HG03442 (cell line): ENCODE data around the gene APOBEC4.

ENCODE experiments used
- ATAC-seq: cut with Tn5 transposase; IDR thresholded peaks from one replicate; pipeline ENCODE4 v1.9.1; 2021; ENCODE audit warnings: mild to moderate bottlenecking, moderate library complexity; ENCODE audit not compliant: unreplicated experiment

The APOBEC4 gene

DNA sequence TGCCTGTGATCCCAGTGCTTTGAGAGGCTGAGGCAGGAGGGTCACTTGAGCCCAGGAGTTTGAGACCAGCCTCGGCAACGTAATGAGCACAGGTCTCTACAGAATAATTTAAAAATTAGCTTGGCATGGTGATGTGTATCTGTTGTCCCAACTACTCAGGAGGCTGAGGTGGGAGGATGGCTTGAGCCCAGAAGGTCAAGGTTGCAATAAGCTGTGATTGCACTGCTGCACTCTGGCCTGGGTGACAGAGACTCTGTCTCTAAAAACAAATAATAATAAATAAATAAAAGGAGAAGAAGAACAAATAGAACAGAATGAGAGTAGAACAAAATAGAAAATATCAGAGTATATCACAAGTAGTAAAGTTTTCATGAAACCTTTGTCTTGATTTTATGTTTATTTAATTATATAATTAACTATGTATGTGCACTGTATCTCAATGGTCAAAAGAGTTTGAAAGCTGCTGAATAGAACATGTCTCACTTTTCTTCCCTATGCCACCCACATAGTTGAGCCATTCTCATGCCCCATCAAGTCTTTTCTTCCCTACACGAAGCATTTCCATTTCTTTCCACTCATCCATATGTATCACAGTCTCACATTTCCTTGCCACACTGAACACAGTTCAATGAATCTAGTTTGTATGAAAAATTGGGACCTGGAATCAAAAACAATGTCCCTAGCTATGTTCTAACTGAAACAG lies 22.9 kb upstream of the APOBEC4 start:
- no peak for ATAC-seq

DNA sequence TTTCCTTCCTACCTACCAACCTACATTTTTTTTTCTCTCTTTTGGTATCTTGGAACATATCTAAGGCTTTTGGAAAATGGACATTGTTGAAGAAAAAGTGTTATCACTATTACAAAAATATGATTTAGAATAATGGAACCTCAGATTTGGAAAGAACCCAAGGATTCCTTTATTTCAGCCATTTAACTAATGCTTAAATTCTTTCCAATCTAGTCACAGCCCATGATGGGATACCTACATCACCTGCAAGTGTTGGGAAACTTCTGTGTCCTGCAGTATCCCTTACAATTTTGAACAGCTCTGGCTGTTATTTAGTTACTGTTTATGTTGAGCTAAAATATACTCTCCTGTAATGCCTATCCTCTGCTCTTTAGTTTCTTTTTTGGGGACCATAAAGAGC lies 22.3 kb upstream of the APOBEC4 start:
- no peak for ATAC-seq

DNA sequence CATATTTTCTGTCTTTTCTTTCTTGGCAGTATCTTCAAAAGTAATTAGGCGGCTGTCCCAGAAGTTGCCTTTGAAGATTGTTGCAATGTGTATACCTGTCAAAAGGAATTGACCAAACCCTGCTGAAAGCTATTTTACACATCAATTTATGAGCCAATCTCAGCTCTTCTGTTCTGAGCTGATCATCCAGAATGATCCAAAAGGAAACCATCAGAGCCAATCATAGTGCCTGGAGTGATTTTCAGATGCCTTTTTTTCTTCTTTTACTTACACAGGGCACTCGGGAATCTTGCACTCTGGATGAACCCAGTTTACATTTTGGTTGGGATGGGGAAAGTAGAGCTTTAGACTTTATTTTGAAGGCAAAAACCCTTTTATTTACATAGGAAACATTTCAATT lies 21.8 kb upstream of the APOBEC4 start:
- ATAC-seq = no peak

DNA sequence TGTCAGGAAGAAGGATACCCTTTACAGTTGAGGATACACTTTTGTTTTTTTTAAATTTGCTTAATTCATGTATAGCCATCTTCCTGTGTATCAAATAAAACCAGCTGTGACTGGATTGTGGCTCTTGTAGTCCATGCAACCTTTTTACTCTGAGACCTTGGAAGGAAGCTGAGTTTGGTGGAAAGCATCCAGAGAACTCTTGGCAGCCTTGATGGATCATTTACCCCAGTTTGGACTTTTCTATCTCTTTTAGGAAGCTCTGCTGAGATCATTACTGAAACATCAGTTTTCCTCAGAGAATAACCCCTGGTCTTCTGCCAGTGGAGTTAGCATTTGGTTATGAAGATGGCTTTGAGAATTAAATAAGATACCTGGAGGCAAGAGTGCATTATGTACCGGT lies 21.2 kb upstream of the APOBEC4 start:
- no peak for ATAC-seq

DNA sequence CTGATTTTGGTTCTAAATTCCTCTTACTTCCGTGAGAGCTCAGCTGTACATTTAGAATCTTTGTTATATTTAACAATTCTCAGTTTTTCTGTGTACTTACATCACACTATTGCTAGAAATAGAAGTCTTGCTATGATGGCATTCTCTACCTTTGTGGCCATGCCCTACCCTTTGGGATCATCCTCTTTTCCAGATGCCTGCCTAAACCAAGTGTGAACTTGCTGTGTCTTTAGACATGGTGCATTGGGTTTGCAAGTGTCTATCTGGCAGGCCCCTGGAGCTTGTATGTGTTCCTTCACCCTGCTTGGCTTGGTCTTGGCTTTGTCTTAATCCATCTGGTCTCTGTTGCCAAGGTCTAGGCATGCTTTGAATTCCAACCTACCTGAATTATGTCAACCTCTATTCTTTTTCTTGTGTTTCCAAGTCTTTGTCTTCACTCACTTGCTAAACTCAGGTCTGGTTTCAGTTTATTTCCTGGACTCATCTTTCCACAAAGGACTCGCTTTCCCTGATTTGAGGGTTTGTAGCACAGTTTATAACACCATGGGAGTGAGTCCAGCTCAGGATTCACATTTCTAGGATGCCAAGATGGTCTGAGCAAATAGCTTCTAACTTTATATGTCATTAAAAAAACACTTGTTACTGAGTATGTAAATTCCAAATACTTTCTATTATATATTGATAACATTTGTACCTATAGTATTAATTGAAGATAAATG lies 20.6 kb upstream of the APOBEC4 start:
- ATAC-seq = no peak

DNA sequence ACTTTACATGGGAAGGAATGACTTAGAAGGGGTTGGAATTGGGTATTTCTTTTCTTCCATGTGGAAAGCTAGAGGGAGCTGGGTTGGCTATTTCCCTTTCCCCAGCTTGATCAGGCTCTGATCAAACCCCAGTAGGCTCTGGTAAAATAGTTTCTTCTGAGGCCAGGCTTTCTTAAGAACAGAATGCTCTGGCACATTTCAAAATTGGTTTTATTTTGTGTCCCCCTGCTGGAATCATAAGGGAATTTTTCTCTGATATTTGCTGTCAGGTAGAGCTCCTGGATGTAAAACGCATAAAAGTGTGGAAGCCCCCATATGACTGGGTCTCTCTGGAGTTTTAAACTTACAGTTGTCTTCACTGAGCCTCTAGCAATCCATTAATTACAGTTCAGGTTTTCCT lies 17.1 kb upstream of the APOBEC4 start:
- ATAC-seq = no peak

DNA sequence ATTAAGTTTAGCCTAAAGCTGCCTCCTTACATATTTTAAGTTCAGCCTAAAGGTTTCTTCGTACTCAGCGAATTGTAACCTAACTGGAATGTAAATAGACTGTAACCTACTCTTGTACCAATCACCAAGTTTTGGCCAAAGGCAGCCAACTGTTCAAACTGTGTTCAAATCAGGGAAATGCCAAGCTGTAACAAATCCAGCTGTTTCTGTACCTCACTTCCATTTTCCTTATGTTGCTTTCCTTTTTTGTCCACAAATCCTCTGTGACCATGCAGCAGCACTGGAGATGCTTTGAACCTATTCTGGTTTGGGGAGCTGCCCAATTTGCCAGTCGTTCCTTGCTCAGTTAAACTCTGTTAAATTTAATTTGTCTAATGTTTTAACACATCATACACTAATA lies 3.2 kb upstream of the APOBEC4 start:
- no peak for ATAC-seq

DNA sequence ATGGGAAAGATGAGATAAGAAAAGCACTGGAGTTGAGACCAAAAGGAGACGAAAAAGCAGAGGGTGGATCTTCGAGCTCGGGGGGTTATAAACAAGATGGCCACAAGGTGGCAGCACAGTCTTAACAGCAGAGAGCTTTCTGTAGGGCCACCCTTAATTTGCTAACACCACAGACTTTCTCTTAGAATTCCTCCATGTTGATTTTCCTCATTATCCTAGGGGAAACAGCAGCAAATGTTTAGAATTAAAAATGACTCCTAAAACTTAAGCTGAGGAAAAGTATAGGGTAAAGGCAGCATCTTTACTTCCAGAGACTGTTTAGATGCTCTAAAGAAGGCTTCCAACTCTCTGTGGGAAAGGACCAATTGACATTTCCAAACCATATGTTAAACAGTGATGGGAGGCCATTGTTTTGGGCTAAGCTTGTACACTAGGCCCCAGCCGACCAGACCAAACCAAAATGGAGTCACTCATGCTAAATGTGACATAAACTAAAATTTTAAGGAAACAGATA lies 2.5 kb upstream of the APOBEC4 start:
- peak; percentile 52 for ATAC-seq

DNA sequence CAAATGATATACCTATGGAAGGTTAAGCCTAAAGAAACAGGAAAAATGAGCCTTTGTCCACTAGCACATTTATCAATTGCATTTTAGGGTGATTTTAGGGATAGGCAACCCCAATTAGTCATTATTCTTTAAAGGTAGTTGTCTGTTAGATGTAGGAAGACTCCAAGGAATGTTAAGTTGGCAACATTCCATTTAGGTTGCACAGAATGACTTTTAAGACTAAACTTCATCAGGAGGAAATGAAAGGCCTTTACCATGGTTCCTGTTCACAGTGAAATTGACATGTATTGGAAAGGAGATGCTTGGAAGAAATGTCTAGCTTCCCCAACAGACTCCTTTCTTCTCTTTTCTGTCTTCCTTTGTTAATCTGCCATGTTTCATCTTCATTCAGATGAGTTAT lies 1.6 kb upstream of the APOBEC4 start:
- no peak for ATAC-seq

DNA sequence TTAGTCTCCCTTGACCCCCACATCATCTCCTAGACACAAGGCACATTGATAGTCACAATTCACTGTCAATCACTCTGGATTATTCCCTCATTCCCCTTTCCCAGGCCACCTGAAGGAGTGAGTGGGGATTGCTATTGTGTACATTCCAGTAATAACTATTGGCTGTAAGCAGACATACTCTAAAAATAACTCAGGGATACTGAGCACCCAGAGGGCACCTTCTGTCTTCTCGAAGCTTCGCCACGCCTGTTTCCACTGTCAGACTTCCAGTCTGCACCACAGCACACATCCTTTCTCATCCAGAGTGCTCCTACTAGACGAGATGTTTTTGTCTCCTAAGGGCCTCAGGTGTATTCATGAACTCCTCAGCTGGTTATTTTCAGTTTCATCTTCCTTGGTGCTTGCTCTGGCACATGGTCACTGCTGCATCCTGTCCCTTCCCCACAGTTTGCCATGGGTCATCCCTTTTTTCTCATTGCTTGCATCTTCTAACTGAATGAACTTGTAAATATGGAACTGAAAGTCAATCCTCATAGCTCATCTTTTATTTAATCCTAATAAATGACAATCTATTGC lies 848 bp upstream of the APOBEC4 start:
- ATAC-seq = no peak

DNA sequence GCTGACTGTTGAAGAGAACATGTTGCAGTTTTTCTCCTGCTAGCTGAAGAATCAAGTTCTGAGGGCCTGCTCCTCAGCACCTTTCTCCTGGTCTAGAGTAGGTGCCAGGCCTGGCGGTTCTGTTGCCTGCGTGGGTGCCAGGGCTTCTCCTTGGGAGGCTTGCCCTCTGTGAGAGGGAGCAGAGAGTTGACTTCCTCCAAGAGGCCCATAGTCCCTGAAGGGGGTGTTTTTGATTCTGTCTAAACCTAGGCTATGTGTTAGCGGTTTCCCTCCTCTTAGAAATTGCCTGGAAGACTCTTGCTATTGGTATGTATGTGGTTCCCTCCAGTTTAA lies 312 bp upstream of the APOBEC4 start:
- ATAC-seq = no peak

DNA sequence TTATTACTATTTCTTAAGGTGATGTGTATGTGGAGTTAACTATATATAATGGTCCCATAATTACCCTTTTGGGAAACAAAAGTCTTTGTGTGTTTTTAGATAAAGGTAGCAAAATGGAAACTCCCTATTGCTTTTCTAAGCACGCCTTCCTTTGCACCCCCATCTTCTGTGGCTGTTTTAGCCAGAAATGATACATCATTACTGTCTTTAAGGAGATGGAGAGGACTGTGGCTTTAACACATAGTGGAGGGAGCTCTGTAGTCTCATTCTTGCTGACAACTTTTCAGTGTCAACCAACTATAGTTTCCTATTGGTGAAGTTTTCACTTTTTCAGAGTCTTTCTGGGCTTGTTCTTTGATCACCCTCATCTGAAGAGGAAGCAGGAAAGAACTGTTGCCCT lies 1.0 kb downstream of the APOBEC4 start:
- peak; percentile 51 for ATAC-seq

DNA sequence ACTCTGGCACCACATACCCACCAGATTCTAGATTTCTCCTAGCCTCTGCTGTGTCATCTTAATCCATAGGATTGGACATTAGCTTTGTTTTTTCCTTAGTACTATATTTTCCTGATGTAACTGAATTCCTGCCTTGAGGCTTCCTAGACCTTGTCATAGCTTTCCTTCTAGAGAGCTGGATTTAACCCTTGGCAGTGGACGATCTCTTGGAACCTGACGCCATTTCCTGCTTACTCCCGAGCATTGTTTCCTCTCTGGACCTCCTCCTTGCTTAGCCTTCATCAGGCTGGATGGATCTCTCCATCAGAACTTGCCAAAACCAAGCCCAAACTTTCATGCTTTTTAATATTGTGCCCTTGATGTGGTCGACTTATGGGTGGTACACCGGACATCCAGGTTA lies 1.5 kb downstream of the APOBEC4 start:
- ATAC-seq = no peak

DNA sequence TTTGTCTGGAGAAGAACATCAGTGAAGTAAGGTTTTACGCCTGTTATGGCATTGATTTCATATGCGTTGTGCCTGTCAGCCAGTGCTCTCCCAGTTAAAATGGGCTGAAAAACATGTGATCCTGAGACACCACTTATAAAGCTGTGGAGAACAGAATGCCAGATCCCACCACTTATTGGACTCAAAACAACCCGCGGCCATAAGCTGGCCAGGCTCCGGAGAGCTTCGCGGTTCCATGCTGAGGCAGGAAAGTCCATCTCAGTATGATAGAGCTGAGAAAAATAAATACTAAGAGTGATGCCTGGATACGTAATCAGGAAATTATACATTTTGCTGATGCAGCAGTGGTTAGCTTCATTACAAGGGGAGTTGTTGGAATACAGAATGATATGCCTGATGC lies 5.1 kb downstream of the APOBEC4 start:
- no peak for ATAC-seq

DNA sequence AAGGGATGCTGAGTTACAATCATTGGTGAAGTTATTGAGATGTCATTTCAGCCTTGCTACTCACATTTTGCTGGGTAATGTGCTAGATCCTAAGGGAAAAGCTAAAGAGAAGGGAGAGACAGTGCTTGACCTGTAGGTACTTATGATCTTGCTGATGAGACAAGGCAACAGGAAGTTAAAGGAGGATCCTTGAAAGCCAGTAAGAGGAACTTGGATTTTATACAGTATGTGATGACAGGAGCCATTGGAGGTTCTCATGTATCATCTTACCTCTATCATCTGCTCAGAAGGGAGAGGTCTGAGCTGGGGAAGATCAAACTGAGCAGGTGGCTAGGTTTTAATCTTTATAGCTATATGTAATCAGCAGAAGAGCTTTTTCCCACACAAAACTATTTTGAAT lies 6.3 kb downstream of the APOBEC4 start:
- no peak for ATAC-seq

DNA sequence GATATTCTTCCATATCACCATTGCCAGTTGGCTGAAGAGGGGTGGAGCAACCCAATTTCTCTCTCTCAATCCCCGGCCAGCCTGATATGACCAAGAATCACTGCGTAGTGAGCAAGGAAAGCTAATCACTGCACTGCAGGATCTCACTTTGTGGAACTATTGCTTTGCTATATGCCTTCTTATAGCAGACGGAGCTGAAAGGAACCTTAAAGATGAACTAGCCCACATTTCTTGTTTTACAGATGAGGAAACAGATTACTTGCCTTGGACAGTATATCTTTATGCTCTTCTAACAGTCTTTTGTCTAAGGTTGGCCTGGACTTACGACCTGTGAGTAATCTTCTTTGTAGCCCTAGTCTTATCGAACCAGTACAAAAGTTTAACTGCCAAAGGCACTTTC lies 7.6 kb downstream of the APOBEC4 start:
- no peak for ATAC-seq

DNA sequence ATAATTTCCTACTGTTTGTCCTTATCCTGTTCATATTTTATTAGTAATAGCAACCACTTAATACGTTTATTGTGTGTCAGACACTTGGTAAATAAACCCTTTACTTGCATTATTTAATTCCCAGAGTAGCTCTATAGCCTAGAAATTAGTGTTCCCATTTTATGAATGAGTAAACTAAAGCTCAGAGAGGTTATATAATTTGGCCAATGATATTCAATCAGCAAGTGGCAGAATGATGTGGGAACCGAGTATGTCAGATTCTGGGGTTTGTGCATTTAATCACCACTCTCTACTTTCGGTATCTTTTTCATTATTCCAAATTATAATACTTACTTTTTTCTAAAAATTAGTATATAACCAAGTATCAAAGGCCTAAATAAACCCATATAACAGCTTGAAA lies 10.9 kb downstream of the APOBEC4 start:
- ATAC-seq = no peak

DNA sequence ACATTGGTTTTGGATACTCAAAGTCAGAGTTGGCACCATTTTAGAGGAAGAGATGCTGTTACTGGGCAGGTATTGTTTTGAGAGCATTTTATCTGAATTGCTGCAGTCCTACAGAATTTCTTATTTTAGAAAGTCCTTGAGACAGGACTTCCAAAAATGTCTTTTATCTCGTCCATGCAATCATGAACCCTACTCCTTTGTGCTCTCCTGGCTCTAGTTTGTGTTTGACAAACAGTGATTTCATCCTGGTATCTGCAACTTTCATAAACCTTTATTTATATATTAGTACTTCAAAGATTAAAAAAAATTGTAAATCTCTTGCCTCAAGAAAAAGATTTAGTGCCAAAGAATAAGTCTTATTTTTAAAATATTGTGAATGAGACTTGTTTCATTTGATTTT lies 12.9 kb downstream of the APOBEC4 start:
- no peak for ATAC-seq

DNA sequence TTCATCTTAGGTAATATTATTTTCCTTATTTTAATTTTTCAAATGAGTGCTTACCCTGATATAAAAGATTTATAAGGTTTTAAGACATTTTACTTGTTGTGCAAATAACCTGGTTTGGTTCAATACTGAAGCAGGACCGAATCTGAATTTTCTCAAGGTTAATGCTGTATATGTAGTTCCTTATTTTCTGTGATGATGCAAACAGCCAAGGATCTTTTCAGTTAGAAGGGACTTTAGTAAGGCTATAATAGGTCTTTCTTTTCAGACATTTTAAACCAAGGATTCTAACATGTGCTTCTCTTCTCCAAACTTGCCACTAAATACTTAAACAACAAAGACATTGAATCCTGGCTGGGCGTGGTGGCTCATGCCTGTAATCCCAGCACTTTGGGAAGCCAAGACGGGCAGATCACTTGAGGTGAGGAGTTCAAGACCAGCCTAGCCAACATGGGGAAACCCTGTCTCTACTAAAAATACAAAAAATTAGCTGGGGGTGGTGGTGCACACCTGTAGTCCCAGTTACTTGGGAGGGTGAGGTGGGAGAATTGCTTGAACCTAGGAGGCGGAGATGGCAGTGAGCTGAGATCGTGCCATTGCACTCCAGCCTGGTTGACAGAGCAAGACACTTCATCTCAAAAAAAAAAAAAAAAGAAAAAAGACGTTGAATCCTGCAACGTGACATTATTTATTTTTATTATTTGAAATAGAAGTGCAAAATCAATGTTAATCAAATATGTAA lies 14.3 kb downstream of the APOBEC4 start:
- ATAC-seq = no peak

DNA sequence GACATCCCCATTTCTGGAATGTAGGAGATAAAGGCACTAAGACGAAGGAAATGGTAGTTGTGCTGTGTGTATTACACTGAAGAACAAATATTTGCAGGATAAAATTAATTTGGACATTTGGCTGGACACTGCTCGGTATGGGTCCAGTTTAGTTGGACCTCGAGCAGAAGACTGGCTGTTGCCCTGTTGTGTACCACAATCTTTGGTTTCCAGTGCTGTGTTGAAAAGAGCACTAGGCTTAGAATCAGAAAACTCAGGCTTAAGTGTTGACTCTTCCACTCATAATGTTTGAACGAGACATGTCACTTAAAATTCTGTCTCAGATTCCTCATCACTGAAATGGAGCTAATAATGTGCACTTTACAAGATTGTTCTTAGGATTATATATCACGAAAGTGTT lies 16.3 kb downstream of the APOBEC4 start:
- no peak for ATAC-seq

DNA sequence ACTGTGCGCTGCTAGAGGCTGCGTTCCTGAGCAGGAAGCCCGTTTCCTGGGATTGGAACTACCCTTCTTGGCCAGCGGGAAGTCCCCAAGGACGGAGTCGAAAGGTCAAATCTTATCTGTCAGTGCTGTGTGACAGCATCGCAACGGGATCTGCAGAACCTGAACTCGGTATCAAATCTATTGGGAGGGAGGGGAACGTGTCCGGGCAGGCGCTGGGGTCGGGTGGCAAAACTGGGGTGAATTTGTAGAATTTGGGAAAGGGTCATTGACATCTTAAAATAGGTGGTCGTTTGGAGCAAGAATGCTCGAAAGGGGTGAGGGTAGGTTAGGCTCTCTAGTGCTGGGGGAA lies 16.8 kb downstream of the APOBEC4 start:
- peak; percentile 2 for ATAC-seq
